Bladder microvascular endothelial cell (primary cell): Measurements from ENCODE around the gene KCTD16. TPM values are rescaled to one million over a fixed set of nuclear protein-coding genes. Genes with fewer than 3 reads are reported as not detected.

Source experiments
- total RNA-seq: library from RNA; depleted of rRNA; stranded (reverse); fragments of >200 nt; gene quantifications from 2 replicates; pipeline ENCODE4 v1.2.3, GENCODE V29; 2014

The KCTD16 gene
- under 0.01 and 0.06 TPM in 2 replicates for total RNA-seq

DNA sequence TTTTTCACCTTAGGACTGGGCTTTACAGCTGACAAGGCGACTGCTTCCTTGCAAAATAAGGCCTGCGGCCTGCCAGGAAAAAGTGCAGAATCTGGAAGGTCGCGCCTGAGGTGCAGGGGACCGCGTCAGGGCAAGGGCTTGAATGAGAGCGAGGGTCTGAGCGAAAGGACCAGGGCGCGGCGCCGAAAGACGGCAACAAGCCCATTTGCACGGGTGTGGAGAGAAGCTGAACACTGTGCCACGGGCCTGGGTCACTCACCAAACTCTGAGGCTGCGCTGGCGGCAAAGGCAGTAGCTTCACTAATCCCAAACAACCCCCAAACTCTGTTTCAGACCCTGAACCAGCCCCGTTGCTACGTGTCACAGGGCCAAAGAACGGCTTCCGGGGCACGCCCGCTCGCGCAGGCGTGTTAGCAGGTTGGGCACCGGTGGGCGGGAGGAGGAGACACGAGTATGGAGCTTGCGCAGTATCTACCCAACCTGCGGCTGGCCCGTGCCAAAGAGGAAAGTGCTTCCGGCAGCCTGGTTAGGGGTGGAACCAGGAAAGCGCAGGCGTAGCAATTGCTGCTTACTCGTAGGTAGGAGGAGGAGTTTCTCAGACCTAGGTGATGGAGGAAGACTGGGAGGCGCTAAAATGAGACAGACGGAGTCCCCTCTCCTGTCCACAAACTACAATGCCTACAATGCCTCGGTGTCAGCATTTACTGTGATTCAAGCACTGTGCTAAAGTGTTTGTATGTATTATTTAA is at the start of gene KCTD16, which contains the start of gene YIPF5:
KCTD16 (plus strand) TSS at position 598 of the 749 bp plus-strand sequence.
YIPF5 (minus strand) TSS at position 384 of the 749 bp plus-strand sequence. CDS start 704 bp downstream, outside the sequence.

Other genes starting within 250 kb of the KCTD16 start
- gene YIPF5, start 214 bp upstream of the KCTD16 start, total RNA-seq, result 40.3 and 117 TPM in 2 replicates